GM12878 (cell line): Measurements from ENCODE around the gene ANO6. TPM values are rescaled to one million over a fixed set of nuclear protein-coding genes. Genes with fewer than 3 reads are reported as not detected.

Experiments used
- ATAC-seq: fragments of 200-7000 bp; cut with Tn5 transposase; 3 replicates; pipeline ENCODE4 v1.9.1; 2020; ENCODE audit warnings: mild to moderate bottlenecking, moderate library complexity
- BruUV-seq: library from RNA; stranded (reverse); fragments of 400-500 nt; replicated peaks from 2 replicates; lab custom pipeline; 2021; lab: Mats Ljungman, UMichigan
- CTCF ChIA-PET: fragments of 300-600 bp; sonication (Branson Sonifier 250); formaldehyde crosslinking; extraction: SDS; loops from one replicate; lab custom pipeline; 2021; ENCODE audit warnings: inconsistent platforms; lab: Yijun Ruan, JAX
- POLR2A ChIA-PET: fragments of 350-600 bp; formaldehyde crosslinking; extraction: SDS; loops from one replicate; lab custom pipeline; 2021; ENCODE audit warnings: inconsistent platforms; lab: Charles Lee
- RAD21 ChIA-PET: fragments of 300-600 bp; sonication (Branson Sonifier 250); formaldehyde crosslinking; loops from one replicate; lab custom pipeline; 2023; ENCODE audit warnings: antibody characterized with exemption; ENCODE audit not compliant: unreplicated experiment; lab: Charles Lee
- SMC1A ChIA-PET: fragments of 300-600 bp; sonication (Branson Sonifier 250); formaldehyde crosslinking; loops from one replicate; lab custom pipeline; 2023; ENCODE audit not compliant: unreplicated experiment, uncharacterized antibody; lab: Charles Lee
- DNase-seq: peaks from one replicate; pipeline ENCODE4 v3.0.0-alpha.2; 2011; ENCODE audit warnings: low read depth, low spot score
- FAIRE-seq: peaks from 3 replicates; lab custom pipeline; 2011; peaks lifted over from hg19 to GRCh38; lab: Jason Lieb, UNC
- H2AFZ ChIP-seq: 2 replicates; pipeline ENCODE4 v1.6.0; 2011; ENCODE audit warnings: low read depth, low read length, control low read depth; ENCODE audit not compliant: control insufficient read depth
- H3K27ac ChIP-seq: 2 replicates; pipeline ENCODE4 v1.5.1; 2011; ENCODE audit warnings: control low read depth; ENCODE audit not compliant: control insufficient read depth, insufficient read depth
- H3K27me3 ChIP-seq, 2 experiments: replicated peaks in 1 of 2; 2 replicates each; pipeline versions ENCODE4 v1.6.0 to v1.6.1; 2011; ENCODE audit warnings: low read length in 1 of 2; ENCODE audit not compliant: control insufficient read depth in 2 of 2, insufficient read depth in 2 of 2
- H3K36me3 ChIP-seq, 2 experiments: 2 replicates each; pipeline ENCODE4 v1.5.1; 2011; ENCODE audit warnings: low read length in 1 of 2; ENCODE audit not compliant: control insufficient read depth in 2 of 2, insufficient read depth in 2 of 2
- H3K4me1 ChIP-seq: 2 replicates; pipeline ENCODE4 v1.6.1; 2011; ENCODE audit warnings: mild to moderate bottlenecking, low read length, moderate library complexity, mixed read lengths; ENCODE audit not compliant: control insufficient read depth, insufficient read depth
- H3K4me2 ChIP-seq: 2 replicates; pipeline ENCODE4 v1.6.0; 2011; ENCODE audit warnings: control low read depth; ENCODE audit not compliant: control insufficient read depth, insufficient read depth
- H3K4me3 ChIP-seq: fragments of 200-600 bp; sonication (generic); 2 replicates; pipeline ENCODE4 v1.5.1; 2016
- H3K79me2 ChIP-seq: 2 replicates; pipeline ENCODE4 v1.6.0; 2011; ENCODE audit warnings: low read length; ENCODE audit not compliant: control insufficient read depth, insufficient read depth
- H3K9ac ChIP-seq: 2 replicates; pipeline ENCODE4 v1.8.0; 2011; ENCODE audit warnings: low read length, control low read depth, mixed read lengths; ENCODE audit not compliant: control insufficient read depth, insufficient read depth
- H3K9me3 ChIP-seq: replicated peaks from 3 replicates; pipeline ENCODE4 v1.5.1; 2011; ENCODE audit warnings: mild to moderate bottlenecking, low read length; ENCODE audit not compliant: control insufficient read depth, insufficient read depth
- H4K20me1 ChIP-seq: 2 replicates; pipeline ENCODE4 v1.6.0; 2011; ENCODE audit not compliant: control insufficient read depth, insufficient read depth
- BHLHE40 ChIP-seq, 2 experiments: fragments of 450-650 bp in 1 of 2; IDR thresholded peaks; 2 replicates each; pipeline ENCODE4 v1.6.1; 2011 to 2017; ENCODE audit warnings: low read depth in 2 of 2, borderline replicate concordance in 1 of 2, improper control_type of control experiment in 1 of 2, low read length in 1 of 2, mild to moderate bottlenecking in 1 of 2
- CREB1 ChIP-seq: IDR thresholded peaks from 2 replicates; pipeline ENCODE4 v1.6.1; 2012; ENCODE audit warnings: low read depth, mild to moderate bottlenecking, inconsistent platforms
- CREM ChIP-seq: IDR thresholded peaks from 2 replicates; pipeline ENCODE4 v1.6.1; 2014; ENCODE audit warnings: antibody characterized with exemption, low read depth
- EED ChIP-seq: sonication (generic); IDR thresholded peaks from 2 replicates; pipeline ENCODE4 v1.6.1; 2016; ENCODE audit warnings: antibody characterized with exemption, low read depth
- EP300 ChIP-seq, 2 experiments: fragments of 150-350 bp in 1 of 2; IDR thresholded peaks; 2 replicates each; pipeline ENCODE4 v1.6.1; 2011 to 2012; ENCODE audit warnings: low read depth in 2 of 2, low read length in 2 of 2, borderline replicate concordance in 1 of 2, improper control_type of control experiment in 1 of 2, inconsistent platforms in 1 of 2; ENCODE audit not compliant: control insufficient read depth in 1 of 2
- ETV6 ChIP-seq, 2 experiments: fragments of 450-650 bp in 1 of 2; IDR thresholded peaks in 1 of 2; conservative IDR thresholded peaks in 1 of 2; 2 replicates each; pipeline ENCODE4 v1.6.1; 2014; ENCODE audit warnings: antibody characterized with exemption in 1 of 2, borderline replicate concordance in 1 of 2, low read depth in 1 of 2, mild to moderate bottlenecking in 1 of 2, moderate library complexity in 1 of 2
- IKZF1 ChIP-seq: fragments of 450-650 bp; conservative IDR thresholded peaks from 2 replicates; pipeline ENCODE4 v1.6.1; 2017; ENCODE audit warnings: antibody characterized with exemption, mild to moderate bottlenecking
- IRF4 ChIP-seq: IDR thresholded peaks from 2 replicates; pipeline ENCODE4 v1.6.1; 2011; ENCODE audit warnings: low read depth, low read length
- JUNB ChIP-seq: IDR thresholded peaks from 2 replicates; pipeline ENCODE4 v1.6.1; 2016; ENCODE audit warnings: antibody characterized with exemption, mild to moderate bottlenecking
- RFX5 ChIP-seq: IDR thresholded peaks from 2 replicates; pipeline ENCODE4 v1.6.1; 2011; ENCODE audit warnings: low read depth, low read length, improper control_type of control experiment
- RUNX3 ChIP-seq: IDR thresholded peaks from 2 replicates; pipeline ENCODE4 v1.6.1; 2012; ENCODE audit warnings: low read length, inconsistent platforms
- SP1 ChIP-seq: IDR thresholded peaks from one replicate; pipeline ENCODE4 v1.6.1; 2011; ENCODE audit warnings: low read depth, low read length
- ZNF217 ChIP-seq: fragments of 450-650 bp; IDR thresholded peaks from 2 replicates; pipeline ENCODE4 v1.6.1; 2017; ENCODE audit warnings: antibody characterized with exemption, mild to moderate bottlenecking
- WGBS: methylation state at CpG from one replicate; pipeline ENCODE4 v1.1.6; 2016; ENCODE audit warnings: low lambda C conversion rate; ENCODE audit not compliant: insufficient replicate concordance, insufficient coverage; ENCODE audit errors: missing lambda C conversion rate; 5-methylcytosine and 5-hydroxymethylcytosine counted together
- in situ Hi-C: fragments of 300-500 bp; cut with MboI; formaldehyde crosslinking; loops from 9 replicates; pipeline ENCODE4 v1.14.3; 2018; ENCODE audit warnings: mixed read lengths
- intact Hi-C: fragments of 100-400 bp; cut with micrococcal nuclease; formaldehyde crosslinking; loops from one replicate; pipeline ENCODE4 v1.14.2; 2022; ENCODE audit not compliant: unreplicated experiment
- polyA plus RNA-seq, 11 experiments: library from polyadenylated mRNA; depleted of rRNA in 4 of 11; unstranded in 6 of 11; stranded (reverse) in 5 of 11; fragments of >200 nt; fragmentation: Nextera tagmentation in 4 of 11; fragmentation: Illumina TruSeq in 1 of 11; extraction: Ambion mirVana in 4 of 11; extraction: Trizol in 1 of 11; gene quantifications; 1 replicate in 1 of 11; 2 replicates in 10 of 11; pipeline versions ENCODE4 v1.2.1 to v1.2.3, GENCODE V29; 2011 to 2016; ENCODE audit warnings: inconsistent platforms in 2 of 11, missing spikeins in 2 of 11, low read depth in 1 of 11
- total RNA-seq, 4 experiments: library from RNA; depleted of rRNA in 3 of 4; stranded (reverse); fragments of >200 nt in 3 of 4; fragmentation: Illumina TruSeq in 1 of 4; extraction: Trizol in 1 of 4; gene quantifications; 2 replicates each; pipeline versions ENCODE4 v1.2.1 to v1.2.3, GENCODE V29; 2013 to 2021
- TF ChIP-seq, protein P1 (sequence below): fragments of 450-650 bp; IDR thresholded peaks from 2 replicates; pipeline ENCODE4 v1.6.1; 2017; ENCODE audit warnings: mild to moderate bottlenecking, low read depth, inconsistent platforms; ENCODE audit not compliant: poor library complexity, severe bottlenecking
- TF ChIP-seq, protein P2 (sequence below): fragments of 450-650 bp; IDR thresholded peaks from 2 replicates; pipeline ENCODE4 v1.6.1; 2017; ENCODE audit warnings: low read depth, mild to moderate bottlenecking, moderate library complexity
- TF ChIP-seq, protein P3 (sequence below): fragments of 450-650 bp; IDR thresholded peaks from 2 replicates; pipeline ENCODE4 v1.6.1; 2014; ENCODE audit warnings: mild to moderate bottlenecking

The ANO6 gene
- total and polyA plus RNA-seq, 10 of the 15 experiments (the other 5 are each of a cell fraction or from before 2014, with no cell fraction given), result 4.6 to 30.3 (median 26.0) TPM

DNA sequence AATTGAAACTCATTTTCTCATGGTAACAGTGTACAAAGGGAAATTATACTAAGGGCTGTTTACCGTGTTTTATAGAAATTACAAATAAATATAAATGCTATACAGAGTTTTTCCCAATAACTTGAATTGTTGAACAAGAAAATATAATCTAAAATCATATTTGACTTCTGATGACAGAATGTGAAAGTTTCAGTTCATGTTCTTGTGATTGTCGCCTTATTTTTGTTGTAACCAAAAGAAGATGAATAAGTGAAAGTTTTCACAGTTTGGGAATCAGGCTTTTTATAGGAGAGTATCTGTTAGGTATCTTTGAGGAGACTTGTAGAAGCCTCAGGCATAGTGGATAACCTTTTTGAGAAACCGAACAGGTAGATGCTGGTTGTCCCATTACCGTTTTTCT lies 28.1 kb downstream of the ANO6 start (continued):
- TF ChIP-seq, protein P1, sequence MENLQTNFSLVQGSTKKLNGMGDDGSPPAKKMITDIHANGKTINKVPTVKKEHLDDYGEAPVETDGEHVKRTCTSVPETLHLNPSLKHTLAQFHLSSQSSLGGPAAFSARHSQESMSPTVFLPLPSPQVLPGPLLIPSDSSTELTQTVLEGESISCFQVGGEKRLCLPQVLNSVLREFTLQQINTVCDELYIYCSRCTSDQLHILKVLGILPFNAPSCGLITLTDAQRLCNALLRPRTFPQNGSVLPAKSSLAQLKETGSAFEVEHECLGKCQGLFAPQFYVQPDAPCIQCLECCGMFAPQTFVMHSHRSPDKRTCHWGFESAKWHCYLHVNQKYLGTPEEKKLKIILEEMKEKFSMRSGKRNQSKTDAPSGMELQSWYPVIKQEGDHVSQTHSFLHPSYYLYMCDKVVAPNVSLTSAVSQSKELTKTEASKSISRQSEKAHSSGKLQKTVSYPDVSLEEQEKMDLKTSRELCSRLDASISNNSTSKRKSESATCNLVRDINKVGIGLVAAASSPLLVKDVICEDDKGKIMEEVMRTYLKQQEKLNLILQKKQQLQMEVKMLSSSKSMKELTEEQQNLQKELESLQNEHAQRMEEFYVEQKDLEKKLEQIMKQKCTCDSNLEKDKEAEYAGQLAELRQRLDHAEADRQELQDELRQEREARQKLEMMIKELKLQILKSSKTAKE, result no peak
- TF ChIP-seq BHLHE40 (IDR thresholded peaks at IDR 0.05; ENCODE audit: borderline replicate concordance in 1 of 2, low read depth in 2 of 2, low read length in 1 of 2) (no peak), JUNB (peak; percentile 82)

DNA sequence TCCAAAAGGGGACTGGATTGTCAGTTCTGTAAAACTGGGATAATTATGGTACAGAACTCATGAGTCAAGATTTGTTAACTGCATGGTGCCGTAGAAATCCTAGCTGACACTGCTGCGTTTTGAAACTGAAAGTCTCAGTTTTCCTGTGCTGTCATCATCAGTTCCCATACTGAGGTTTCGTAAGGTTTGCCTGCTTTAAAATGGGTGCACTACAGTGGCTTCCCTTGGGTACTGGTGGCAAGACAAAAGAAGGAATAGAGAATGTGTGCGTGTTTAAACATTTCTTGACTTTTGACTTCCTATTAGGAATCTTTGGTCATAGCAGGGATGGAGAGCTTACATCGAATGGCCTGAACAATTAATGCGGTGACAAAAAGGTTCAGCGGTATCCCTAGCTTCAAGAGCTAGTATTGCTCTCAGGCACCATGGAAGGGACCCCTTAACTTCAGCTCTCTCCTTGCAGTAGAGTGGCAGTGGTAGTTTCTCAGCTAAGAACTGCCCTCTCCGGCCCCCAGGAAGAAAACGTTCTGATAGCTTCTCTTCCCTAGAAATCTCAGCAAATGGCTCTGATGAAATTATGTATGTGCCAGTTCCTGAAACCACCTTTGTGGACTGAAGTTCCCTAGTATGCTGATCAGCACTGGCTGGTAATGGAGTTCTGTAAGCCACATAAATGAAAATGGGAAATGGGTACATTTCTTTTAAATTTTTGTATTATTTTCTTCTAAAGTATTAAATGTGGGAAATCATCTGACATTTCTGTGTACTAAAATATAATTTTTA lies 28.9 kb downstream of the ANO6 start:
- in situ Hi-C loops, result no loop called here
- no TSS peak for BruUV-seq
- intact Hi-C loops, result no loop called here
- Histone ChIP-seq H3K9me3 (peaks cover 6% of the 10 kb centered on the region; the same call in 2 of the 3 replicates), H3K36me3 (peaks cover 0 to 2% of the 10 kb centered on the region in 2 experiments; a peak in 1 of 4 replicates), H3K4me2 (peak overlapping the region; percentile 78), H2AFZ (peak overlapping the region; percentile 12; the same call in 1 of the 2 replicates), H3K9ac (no peak overlapping the region), H3K27ac (peak overlapping the region; percentile 72), H3K4me3 (peak overlapping the region; percentile 29; the same call in 1 of the 2 replicates), H3K79me2 (peaks cover 50% of the 10 kb centered on the region), H3K27me3 (no peaks in the 10 kb centered on the region), H3K4me1 (peaks cover 9% of the 10 kb centered on the region), H4K20me1 (no peaks in the 10 kb centered on the region)
- DNase-seq, result peak; percentile 56
- 50% methylated on average over 9 of the region's 9 CpGs for WGBS
- CTCF ChIA-PET, result interaction anchor here (0.7 to 0.8 kb wide), 2 partner anchors 20 to 27 kb away, joined by 3 to 5 read pairs; no protein-coding TSS in a partner anchor
- POLR2A ChIA-PET, result interaction anchor here (0.7 to 1.7 kb wide), 4 partner anchors 10 to 99 kb away, joined by 3 to 5 read pairs (median 4); no protein-coding TSS in a partner anchor
- SMC1A ChIA-PET, result interaction anchor here (0.8 to 2.1 kb wide), 9 partner anchors 10 to 419 kb away, joined by 3 to 10 read pairs (median 6); partner anchors contain the start of gene ANO6
- RAD21 ChIA-PET, result interaction anchor here (0.8 to 1.7 kb wide), 3 partner anchors 11 to 28 kb away, joined by 3 to 4 read pairs (median 3); no protein-coding TSS in a partner anchor
- ATAC-seq, result peak; percentile 92
- FAIRE-seq, result no peak
- no peak for TF ChIP-seq RFX5
- peak in 1 of 2 experiments; percentile 60; a peak in 2 of 4 replicates for TF ChIP-seq ETV6 (conservative IDR thresholded peaks at IDR 0.05 in 1 of 2, IDR thresholded peaks at IDR 0.05 in 1 of 2; ENCODE audit: borderline replicate concordance in 1 of 2, low read depth in 1 of 2)
- TF ChIP-seq SP1, result no peak
- peak; percentile 24; the same call in 1 of the 2 replicates for TF ChIP-seq CREM
- TF ChIP-seq RUNX3, result peak; percentile 77
- TF ChIP-seq CREB1, result 0 out of 2 replicates have a peak, but pooled peaks have one; percentile 43
- TF ChIP-seq EED, result peak; percentile 96
- TF ChIP-seq, protein P2, sequence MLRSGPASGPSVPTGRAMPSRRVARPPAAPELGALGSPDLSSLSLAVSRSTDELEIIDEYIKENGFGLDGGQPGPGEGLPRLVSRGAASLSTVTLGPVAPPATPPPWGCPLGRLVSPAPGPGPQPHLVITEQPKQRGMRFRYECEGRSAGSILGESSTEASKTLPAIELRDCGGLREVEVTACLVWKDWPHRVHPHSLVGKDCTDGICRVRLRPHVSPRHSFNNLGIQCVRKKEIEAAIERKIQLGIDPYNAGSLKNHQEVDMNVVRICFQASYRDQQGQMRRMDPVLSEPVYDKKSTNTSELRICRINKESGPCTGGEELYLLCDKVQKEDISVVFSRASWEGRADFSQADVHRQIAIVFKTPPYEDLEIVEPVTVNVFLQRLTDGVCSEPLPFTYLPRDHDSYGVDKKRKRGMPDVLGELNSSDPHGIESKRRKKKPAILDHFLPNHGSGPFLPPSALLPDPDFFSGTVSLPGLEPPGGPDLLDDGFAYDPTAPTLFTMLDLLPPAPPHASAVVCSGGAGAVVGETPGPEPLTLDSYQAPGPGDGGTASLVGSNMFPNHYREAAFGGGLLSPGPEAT, result peak; percentile 64
- TF ChIP-seq IKZF1, result peak; percentile 91
- TF ChIP-seq ZNF217, result peak; percentile 31; the same call in 1 of the 2 replicates
- peak; percentile 68; the same call in 1 of the 2 replicates for TF ChIP-seq IRF4
- TF ChIP-seq, protein P3, sequence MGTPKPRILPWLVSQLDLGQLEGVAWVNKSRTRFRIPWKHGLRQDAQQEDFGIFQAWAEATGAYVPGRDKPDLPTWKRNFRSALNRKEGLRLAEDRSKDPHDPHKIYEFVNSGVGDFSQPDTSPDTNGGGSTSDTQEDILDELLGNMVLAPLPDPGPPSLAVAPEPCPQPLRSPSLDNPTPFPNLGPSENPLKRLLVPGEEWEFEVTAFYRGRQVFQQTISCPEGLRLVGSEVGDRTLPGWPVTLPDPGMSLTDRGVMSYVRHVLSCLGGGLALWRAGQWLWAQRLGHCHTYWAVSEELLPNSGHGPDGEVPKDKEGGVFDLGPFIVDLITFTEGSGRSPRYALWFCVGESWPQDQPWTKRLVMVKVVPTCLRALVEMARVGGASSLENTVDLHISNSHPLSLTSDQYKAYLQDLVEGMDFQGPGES, result no peak
- peak in 1 of 2 experiments; percentile 58; a peak in 1 of 4 replicates for TF ChIP-seq EP300 (IDR thresholded peaks at IDR 0.05; ENCODE audit: borderline replicate concordance in 1 of 2, control insufficient read depth in 1 of 2, low read depth in 2 of 2, low read length in 2 of 2)
